GM21367 (cell line): Measurements from ENCODE around the gene MYH6.

Experiments used
- ATAC-seq: cut with Tn5 transposase; IDR thresholded peaks from one replicate; pipeline ENCODE4 v1.9.1; 2021; ENCODE audit not compliant: unreplicated experiment

Gene MYH6

DNA sequence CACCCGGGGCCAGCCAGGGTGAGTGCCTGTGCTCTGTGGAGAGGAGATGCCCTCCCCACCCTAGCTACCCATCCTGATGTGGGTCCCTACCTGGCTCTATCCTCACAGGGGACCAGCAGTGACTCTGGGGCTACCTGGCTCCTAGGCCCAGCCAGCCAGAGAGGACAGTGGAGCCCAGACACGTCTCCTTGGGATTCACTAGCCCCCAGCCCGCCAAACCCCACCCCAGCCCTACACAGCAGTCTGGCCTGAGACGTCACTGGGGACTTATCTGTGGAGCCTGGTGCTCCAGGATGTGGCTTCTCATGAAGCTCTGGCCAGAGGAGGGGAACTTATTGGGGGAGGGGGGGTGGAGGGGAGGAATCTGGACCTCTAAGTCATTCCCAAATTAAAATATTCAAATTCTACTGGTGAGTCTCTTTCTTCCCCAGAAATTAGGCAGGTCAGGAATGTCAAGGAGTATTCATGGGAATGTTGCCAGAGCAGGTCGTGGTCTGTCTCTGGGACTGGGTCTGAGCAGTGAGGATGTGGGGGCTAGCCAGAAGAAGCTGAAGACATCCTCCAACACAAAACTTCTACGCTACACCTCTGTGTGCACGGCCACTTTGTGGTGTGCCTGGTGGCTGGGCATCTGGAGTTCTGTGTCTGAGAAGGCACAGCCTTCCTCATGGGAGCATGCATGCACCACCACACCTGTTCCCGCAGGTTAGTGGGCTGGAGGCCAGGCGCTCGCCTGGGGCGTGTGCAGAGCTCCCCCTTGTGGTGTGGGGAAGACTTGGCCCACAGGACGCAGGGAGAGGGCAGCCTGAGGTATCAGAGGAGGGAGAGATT is 28.5 kb downstream of the MYH6 start:
- ATAC-seq = no peak

DNA sequence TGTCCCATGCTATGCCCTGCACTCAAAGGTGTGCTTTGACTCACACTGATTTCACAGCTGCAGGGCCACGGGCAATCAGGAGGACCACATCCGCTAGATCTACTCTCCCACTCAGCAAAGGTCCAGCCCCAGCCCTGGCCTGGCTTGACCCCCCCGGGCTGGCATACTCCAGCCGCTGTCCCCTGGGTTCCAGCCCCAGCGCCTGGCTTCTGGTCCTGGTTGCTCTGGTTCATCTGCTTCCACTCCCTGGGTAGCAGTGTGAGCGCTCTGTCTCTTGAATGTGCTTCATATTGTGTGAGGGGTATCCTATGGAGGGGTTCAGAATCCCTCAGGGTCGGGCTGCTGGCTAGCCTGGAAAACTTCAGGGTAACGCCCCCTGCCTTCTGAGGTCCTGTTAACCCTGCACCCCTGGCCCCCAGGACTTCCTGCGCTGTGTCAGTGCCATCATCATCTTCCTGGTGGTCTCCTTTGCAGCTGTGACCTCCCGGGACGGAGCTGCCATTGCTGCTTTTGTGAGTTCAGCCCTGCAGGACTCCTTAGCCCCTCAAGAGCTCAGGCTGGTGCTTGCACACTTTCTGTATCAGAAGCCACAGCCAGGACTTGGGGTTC is 29.4 kb downstream of the MYH6 start:
- no peak for ATAC-seq

DNA sequence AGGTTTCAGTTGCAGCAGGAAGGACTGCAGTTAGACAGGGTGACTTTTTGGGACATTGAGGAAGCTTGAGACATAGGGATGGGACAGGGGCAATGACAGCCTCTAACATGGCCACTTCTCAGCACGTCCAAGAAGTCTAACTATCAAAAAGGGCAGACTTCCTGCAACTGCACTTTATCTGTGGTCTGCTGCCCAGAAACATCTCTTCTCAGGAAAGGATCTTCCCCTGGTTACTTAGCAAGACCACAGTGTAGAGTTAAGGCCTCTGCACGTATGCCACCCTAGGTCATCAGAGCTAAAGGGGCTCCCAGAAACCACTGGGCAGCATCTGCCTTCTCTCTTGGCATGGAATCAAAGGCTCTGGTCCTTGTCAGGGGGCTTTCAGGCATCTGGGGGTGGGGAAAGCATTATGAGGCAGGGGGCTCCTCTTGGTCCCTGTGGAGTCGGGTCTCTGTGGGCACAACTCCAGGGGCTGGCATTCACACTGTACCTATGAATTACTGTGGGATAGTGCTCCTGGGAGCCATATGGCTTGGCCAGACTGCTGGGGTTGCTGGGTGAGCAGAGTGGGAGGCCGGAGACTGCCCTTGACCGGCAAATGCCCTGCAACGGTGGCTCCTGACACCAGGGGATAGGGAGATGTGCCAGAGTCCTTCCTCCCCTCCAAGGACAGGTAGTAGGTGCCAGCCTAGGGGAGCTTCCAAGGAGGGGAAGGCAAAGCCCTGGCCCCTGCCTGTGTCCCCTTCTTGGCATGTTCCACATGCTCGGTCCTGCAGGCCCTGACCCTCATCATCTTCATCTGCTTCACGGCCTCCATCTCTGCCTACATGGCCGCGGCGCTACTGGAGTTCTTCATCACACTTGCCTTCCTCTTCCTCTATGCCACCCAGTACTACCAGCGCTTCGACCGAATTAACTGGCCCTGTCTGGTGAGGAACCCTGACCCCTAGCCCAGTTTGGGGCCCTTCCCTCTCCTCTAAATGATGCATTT is 30.2 kb downstream of the MYH6 start:
- ATAC-seq = no peak

DNA sequence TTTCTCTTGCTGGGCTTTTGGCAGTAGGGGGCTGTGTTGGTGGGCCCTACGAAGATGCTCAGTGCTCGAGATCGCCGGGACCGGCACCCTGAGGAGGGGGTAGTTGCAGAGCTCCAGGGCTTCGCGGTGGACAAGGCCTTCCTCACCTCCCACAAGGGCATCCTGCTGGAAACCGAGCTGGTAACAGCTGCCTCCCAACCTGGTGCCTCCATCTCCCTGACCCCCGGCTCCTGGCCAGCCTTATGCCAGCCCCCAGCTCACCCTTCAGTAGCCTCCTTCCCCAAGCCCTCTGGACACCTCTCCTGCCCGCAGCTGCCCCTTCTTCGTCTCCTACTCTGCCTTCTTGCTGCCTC is 30.9 kb downstream of the MYH6 start:
- ATAC-seq = no peak

DNA sequence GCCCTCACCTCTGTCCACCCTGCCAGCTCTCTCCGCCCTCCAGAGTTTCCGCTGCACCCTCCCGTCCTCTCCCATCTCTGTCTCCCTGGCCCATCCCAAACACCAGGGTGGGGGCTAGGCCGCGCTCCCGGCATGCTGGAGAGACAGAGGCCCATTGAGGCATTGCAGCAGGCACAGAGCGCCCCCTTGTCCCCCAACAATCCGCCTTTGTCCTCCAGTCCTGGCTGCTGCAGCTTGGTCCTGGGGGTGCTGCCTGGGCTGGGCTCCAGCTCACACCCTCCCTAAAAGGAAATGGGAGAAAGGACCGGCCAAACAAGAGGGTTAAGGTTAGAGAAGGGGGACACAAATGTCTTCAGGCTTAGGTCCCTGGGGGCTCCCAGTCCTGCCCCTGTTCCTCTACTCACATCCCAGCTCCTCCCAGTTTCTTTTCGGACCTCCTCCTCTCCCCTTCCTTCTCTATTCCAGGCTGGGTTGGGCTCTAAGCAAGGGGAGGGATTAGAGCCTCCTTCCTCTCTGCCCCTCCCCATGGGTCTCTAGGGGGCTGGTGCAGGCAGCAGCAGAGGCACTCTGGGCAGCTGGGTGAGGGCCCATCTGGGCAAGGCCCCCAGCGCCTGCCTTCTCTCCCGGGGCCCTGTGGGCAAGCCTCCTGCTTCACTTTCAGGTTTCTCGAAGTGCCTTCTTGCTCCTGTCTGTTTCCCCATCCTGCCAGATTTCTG is 31.4 kb downstream of the MYH6 start, which contains the start of gene CMTM5:
TSS of gene CMTM5 (plus strand) at position 565 of the 716 bp plus-strand sequence. CDS start 206 bp downstream, outside the sequence.
- no peak for ATAC-seq

DNA sequence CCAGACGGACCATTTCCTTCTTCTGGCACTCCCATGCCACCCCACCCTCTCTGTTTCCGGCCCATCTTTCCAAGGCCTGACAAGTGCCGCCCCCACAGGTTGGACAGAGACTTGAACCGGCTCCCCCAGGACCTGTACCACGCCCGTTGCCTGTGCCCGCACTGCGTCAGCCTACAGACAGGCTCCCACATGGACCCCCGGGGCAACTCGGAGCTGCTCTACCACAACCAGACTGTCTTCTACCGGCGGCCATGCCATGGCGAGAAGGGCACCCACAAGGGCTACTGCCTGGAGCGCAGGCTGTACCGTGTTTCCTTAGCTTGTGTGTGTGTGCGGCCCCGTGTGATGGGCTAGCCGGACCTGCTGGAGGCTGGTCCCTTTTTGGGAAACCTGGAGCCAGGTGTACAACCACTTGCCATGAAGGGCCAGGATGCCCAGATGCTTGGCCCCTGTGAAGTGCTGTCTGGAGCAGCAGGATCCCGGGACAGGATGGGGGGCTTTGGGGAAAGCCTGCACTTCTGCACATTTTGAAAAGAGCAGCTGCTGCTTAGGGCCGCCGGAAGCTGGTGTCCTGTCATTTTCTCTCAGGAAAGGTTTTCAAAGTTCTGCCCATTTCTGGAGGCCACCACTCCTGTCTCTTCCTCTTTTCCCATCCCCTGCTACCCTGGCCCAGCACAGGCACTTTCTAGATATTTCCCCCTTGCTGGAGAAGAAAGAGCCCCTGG is 32.4 kb downstream of the MYH6 start:
- ATAC-seq = no peak

DNA sequence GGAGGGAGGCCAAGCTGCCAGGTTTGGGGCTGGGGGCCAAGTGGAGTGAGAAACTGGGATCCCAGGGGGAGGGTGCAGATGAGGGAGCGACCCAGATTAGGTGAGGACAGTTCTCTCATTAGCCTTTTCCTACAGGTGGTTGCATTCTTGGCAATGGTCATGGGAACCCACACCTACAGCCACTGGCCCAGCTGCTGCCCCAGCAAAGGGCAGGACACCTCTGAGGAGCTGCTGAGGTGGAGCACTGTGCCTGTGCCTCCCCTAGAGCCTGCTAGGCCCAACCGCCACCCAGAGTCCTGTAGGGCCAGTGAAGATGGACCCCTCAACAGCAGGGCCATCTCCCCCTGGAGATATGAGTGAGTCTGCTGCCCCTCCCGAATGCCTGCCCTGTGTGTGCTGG is 35.0 kb downstream of the MYH6 start:
- ATAC-seq = no peak

DNA sequence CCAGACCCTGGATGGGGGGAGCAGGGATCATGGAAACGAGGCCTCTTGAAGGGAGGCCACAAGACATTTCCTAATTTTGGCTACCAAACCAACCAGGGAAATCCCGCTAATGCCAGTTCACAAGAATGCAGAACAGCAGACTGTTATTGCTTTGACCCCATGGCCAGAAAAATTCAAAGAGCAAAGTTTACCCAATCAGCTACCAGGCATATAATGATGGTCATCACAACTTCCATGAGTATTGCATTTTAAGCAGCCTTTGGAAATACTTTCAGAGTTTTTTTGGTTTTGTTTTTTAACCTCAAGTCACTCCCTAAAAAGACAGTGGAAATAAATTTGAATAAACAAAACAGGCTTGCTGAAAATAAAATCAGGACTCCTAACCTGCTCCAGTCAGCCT is 35.6 kb downstream of the MYH6 start, which contains the start of gene IL25:
TSS of gene IL25 (plus strand) at position 301 of the 400 bp plus-strand sequence.
- no peak for ATAC-seq

DNA sequence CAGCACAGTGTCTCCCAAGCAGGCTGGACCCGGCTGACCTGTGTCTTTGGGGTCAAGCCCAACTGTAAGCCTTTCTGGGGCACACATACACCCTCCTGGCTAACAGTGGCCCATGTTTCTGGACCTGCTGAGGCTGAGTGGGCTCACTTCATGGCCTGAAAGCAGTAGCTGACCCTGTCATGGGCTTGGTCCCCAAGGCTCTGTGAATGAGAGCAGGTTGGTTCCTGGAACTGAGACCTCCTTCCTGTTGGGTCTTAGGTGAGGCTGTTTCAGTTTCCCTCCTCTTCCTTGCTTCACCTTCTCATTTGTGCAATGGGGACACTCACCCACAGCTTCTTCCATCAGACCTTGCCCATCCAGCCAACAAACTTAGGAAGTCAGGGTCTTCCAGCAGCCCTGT is 36.2 kb downstream of the MYH6 start:
- ATAC-seq = no peak

DNA sequence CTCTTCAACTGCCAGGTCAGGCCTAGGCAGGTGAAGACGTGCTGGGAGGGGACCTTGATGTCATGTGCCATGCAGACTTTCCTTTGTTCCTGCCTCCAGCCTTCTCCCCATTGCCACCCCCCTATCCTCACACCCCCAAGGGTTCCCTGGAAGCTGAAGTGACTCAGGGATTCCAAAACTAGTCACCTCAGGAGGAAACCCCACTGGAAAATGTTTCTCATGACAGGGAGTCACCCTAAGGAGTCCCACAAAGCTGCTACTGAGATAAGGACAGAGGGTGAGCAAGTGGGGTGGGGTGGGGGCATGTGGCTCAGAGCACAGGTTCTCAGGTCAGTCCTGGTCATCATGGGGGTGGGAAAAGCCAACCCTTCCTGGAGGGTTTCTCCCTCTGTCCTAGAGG is 37.9 kb downstream of the MYH6 start:
- ATAC-seq = no peak

DNA sequence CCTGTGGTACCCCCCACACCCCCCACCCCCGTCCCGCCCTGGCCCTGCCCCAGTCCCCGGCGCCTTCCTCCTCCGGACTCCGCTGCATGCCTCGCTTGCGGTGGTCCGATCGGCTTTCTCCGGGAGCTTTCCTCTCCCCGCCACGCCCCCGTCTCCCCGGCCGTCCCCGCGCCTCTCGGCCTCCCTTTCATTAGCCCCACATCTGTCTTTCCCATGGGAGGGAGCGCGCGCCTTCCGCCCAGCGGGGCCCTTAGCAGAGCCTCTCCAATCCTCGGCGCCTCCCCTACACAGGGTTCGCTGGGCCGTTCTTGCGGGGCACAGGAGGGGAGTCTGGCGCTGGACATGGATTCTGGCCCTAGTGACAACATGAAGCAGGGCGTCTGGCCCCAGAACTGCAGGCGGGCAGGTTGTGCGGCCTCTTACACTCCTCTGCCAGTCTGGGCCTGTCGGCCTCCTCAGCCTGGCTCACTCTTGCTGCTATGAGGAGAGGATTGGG is 41.6 kb downstream of the MYH6 start:
- no peak for ATAC-seq

DNA sequence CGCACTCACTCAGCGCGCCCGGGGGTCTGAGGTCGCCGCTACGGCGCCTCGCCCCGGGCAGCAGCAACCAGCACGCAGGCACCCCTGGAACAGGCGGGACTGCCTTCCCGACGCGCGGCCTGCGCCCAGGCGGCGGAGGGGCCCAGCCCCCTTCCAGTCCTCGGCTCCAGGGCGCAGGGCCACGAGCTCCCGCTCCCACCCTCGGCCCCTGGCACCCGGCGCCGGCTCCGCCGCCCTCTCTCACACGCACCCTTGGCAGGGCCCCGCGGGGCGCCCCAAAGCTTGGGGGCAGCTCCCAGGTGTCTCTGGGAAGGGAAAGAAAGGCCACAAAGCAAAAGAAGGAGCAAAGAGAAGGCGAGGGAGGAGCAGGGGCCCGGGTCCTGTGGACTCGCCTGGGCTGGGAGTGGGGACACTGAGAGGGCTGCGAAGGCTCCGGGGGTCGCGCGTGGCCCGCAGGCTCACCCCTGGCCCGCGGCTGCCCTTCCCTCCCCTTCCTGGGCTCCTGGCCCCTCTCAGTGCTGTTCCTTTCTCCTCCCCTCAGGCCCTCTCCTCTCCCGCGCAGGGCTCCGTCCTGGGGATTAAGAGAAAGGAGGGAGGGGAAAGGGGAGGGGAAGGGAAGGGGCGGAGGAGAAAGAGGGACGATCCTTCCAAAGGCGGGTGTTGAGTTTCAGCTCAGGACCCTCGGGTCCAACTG is 42.2 kb downstream of the MYH6 start:
- no peak for ATAC-seq

DNA sequence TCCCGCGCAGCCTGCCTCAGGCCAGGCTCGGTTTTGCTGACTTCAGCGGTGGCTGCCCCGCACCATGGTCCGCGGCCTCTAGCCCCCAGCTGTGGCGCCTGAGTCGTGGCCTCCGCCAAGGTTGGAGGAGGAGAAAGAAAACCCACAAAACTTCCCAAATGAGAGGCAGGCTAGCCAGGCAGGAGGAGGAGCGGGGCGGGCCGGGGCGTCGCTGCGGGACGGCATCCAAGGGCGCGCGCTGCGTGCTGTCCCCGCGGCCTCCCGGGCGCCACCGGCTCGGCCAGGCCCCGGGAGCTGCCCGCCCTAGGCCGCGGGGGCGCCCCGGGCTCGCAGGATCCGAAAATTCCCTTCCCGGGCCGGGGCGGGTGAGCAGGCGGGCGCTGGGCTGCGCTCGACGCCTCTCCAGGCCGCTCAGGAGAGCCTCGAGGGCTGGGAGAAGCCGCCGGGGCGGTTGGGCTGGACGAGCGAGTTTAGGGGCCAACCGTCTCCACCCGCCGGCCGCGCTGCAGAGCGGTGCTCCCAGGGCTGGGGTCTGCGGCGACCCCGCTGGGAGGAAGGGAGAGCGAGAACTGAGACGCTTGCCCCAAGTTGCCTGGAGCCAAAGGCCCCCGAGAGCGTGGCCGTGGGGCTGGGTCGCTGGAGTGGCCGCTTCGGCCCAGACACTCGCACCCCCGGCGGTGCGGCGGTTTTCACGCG is 42.9 kb downstream of the MYH6 start, which contains the start of gene EFS:
TSS of gene EFS (minus strand) at position 137 of the 696 bp plus-strand sequence. CDS start 147 bp downstream, outside the sequence.
- ATAC-seq = no peak

DNA sequence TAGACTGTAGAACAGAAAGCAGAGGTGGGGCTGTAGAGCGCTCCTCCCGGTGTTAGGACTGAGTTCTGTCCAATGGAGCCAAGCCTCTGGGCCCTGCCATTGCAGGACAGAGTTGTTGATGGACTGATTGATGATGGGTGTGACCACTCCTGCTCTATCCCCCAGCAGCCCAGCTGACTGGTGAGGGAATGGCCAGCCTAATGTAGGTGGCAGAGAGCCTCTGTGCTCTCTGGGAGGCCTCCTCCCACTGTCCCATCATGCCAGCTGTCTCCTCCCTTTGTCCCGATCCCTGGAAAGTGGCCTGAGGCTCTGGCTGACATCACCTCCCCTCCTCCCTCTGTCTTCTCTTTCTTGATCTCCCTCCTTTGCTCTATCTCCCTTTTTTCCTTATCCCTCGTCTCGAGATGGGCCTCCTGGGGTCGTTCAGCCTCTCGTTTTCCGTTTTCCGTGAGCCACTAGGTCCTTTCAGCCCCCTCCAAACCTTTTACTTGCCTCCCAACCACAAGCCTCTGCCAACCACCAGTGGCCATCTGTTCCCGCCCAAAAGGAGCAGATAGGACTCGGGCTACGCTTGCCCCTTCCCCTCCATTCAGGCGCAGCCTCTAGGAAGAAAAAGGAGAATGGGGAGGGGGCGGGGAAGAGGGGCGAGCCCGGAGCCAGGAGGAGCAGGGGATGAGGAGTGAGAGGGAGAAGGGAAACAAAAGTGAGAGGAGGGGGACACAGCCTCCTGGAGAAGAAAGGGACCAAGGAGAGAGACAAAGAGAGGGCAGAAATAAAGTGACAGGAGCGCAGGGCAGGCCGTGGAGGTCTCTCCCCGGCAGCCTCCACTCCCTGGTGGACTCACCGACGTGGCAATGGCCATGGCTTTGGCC is 43.7 kb downstream of the MYH6 start:
- ATAC-seq = no peak

DNA sequence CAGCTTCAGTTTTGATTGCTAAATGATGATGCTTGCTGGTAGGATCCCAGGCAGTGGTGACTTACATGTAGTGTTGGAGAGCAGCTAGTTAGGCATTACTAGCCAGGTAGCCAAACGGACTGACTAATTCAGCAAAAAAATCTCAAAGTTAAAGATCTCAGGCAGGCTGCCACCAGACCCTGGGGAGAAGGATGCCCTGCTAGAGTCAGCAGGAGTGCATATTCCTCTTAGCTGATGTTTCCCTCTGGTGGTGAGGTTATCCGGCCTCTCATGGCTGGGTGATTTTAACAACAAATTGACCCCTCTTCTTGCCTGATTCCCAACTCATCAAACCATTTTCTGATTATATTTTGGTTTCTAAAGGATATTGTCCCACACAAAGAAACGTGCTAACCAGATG is 45.9 kb downstream of the MYH6 start:
- no peak for ATAC-seq

DNA sequence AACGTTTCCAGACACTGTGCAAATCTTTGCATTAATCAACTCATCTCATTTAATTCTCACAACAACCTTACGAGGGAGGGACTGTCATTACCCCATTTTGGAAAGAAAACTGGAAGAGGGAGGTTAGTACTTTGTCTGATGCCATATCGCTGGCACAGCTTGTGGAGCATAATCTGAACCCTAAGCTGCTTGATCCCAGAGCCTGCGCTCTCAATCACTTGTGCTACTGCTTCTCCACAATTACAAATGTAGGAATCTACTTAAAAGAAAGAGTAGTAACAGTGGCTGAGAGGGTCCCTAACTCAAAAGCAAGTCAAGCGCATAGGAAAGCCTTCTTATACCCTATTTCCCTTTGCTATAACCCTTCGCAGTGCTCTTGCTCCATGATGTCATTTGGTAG is 46.3 kb downstream of the MYH6 start:
- no peak for ATAC-seq

DNA sequence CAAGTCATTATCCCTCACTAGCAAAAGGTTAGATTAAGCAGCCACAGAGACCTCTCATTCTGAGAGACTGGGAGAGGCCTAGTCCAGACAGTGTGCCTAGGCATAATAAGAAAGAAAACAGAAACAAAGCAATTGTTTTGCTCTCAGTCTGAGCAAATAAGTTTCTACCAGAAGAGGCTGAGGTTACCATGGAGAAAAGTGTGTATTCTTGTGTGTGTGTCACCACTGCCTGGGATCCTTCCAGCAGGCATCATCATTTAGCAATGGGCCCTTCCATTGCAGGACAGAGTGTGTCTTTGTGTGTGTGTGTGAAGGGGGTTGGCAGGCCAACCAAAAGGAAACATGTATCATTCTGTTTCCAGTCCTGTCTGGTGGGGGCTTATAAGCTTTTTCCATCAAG is 46.8 kb downstream of the MYH6 start:
- no peak for ATAC-seq

DNA sequence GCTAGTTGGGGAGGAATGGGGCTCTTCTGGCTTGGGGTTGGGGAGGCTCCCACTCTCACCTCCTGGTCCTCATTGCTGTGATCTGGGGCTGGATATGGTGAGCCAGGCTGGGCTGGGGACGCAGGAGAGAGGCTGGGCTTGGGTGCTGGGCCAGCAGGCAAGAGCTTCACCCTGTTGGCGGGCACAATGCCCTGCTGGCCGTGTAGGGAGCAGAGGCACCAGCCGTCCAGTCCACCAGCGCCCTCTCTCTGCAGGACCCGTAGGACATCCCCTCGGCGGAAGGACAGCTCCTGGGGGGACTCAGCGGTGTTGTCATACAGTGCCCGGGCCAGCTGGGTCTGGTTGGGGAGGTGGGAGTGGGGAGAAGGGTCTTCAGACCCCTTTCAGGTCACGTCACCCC is 47.6 kb downstream of the MYH6 start:
- ATAC-seq = no peak
